Activated T-helper 2 cell treated with anti-CD3 and anti-CD28 coated beads, Interferon-gamma antibody, Interleukin-2, Interleukin-4, amounts not matched to agents 10 μg/mL and 5 μg/mL and 100 μg/mL, durations not matched to agents 14 hours and 24 hours and 36 hours (primary cell): ENCODE data around the gene TAS2R30. TPM values are rescaled to one million over a fixed set of nuclear protein-coding genes. Genes with fewer than 3 reads are reported as not detected.
"Not testable (repeated sequence)": the region's sequence is repeated elsewhere in the genome, so short reads cannot be mapped to it uniquely, and the experiment has no call there.

ENCODE experiments used
- DNase-seq: peaks from one replicate; pipeline ENCODE4 v3.0.0; 2021; ENCODE audit warnings: low spot score
- H3K27ac Mint-ChIP-seq: one replicate; pipeline ENCODE4 v1.8.0; 2021; ENCODE audit warnings: mixed read lengths
- H3K27me3 Mint-ChIP-seq: one replicate; pipeline ENCODE4 v1.8.0; 2021; ENCODE audit warnings: low read depth, mixed read lengths
- H3K36me3 Mint-ChIP-seq: one replicate; pipeline ENCODE4 v1.8.0; 2021; ENCODE audit warnings: low read depth, mixed read lengths
- H3K4me1 Mint-ChIP-seq: one replicate; pipeline ENCODE4 v1.8.0; 2021; ENCODE audit warnings: low read depth, mixed read lengths
- H3K4me3 Mint-ChIP-seq: one replicate; pipeline ENCODE4 v1.8.0; 2021; ENCODE audit warnings: low read depth, mild to moderate bottlenecking, moderate library complexity, mixed read lengths
- H3K9me3 Mint-ChIP-seq: one replicate; pipeline ENCODE4 v1.8.0; 2021; ENCODE audit warnings: mixed read lengths
- intact Hi-C: fragments of 100-400 bp; cut with micrococcal nuclease; formaldehyde crosslinking; loops from one replicate; pipeline ENCODE4 v1.15.1; 2023
- total RNA-seq: library from RNA; stranded (reverse); gene quantifications from 2 replicates; pipeline ENCODE4 v1.2.3, GENCODE V29; 2022

The TAS2R30 gene
- total RNA-seq, 1 donor from 2014 or later = 2.9 TPM

GRCh38 chr12:11107719-11108118 lies 26.7 kb downstream of the TAS2R30 start:
- DNase-seq = no peak
- intact Hi-C loops = no loop called here
- no peak overlapping the region for H3K4me3 Mint-ChIP-seq

GRCh38 chr12:11106288-11106687 lies 28.2 kb downstream of the TAS2R30 start:
- H3K4me1 Mint-ChIP-seq = peaks cover 14% of the 10 kb centered on the region
- intact Hi-C loops = no loop called here
- peaks cover 69% of the 10 kb centered on the region for H3K36me3 Mint-ChIP-seq
- no peaks in the 10 kb centered on the region for H3K27me3 Mint-ChIP-seq
- H3K9me3 Mint-ChIP-seq = peaks cover 51% of the 10 kb centered on the region
- H3K27ac Mint-ChIP-seq = no peak overlapping the region
- DNase-seq = no peak
- H3K4me3 Mint-ChIP-seq = no peak overlapping the region

More at GRCh38 chr12:11107719-11108118, 26.7 kb downstream of the TAS2R30 start:
- no peaks in the 10 kb centered on the region for H3K27me3 Mint-ChIP-seq
- peaks cover 56% of the 10 kb centered on the region for H3K9me3 Mint-ChIP-seq
- H3K4me1 Mint-ChIP-seq = peaks cover 17% of the 10 kb centered on the region
- peaks cover 76% of the 10 kb centered on the region for H3K36me3 Mint-ChIP-seq
- no peak overlapping the region for H3K27ac Mint-ChIP-seq

- Mint-ChIP-seq H3K4me1 (peaks cover 13% of the 10 kb centered on the region), H3K27me3 (no peaks in the 10 kb centered on the region), H3K9me3 (peaks cover 43% of the 10 kb centered on the region), H3K36me3 (peaks cover 65% of the 10 kb centered on the region), H3K27ac (no peak overlapping the region), H3K4me3 (no peak overlapping the region)
- intact Hi-C loops = no loop called here
- DNase-seq = no peak
Measured at GRCh38 chr12:11105546-11105945, 28.9 kb downstream of the TAS2R30 start.

- intact Hi-C loops, H3K27ac Mint-ChIP-seq, H3K4me3 Mint-ChIP-seq, H3K4me1 Mint-ChIP-seq, DNase-seq, H3K27me3 Mint-ChIP-seq, H3K9me3 Mint-ChIP-seq: not testable (repeated sequence)
- H3K36me3 Mint-ChIP-seq = peaks cover 26% of the 10 kb centered on the region
Measured at GRCh38 chr12:11094910-11095309, 39.5 kb downstream of the TAS2R30 start.

GRCh38 chr12:11092128-11092527 lies 42.3 kb downstream of the TAS2R30 start, which contains the start of gene TAS2R43:
TSS of gene TAS2R43 (minus strand) at chr12:11092313. CDS start at chr12:11092229, 84 bp downstream.
- H3K4me3 Mint-ChIP-seq = no peak within 1 kb of the TSS
- no peak for DNase-seq
- no peak within 1 kb of the TSS for H3K27ac Mint-ChIP-seq
- H3K27me3 Mint-ChIP-seq = no peaks in the 10 kb centered on the region
- intact Hi-C loops = no loop called here
- H3K9me3 Mint-ChIP-seq = no peaks in the 10 kb centered on the region
- H3K4me1 Mint-ChIP-seq = peaks cover 1% of the 10 kb centered on the region
- peaks cover 12% of the 10 kb centered on the region for H3K36me3 Mint-ChIP-seq

GRCh38 chr12:11089246-11089645 lies 45.2 kb downstream of the TAS2R30 start:
- intact Hi-C loops = no loop called here
- peaks cover 16% of the 10 kb centered on the region for H3K36me3 Mint-ChIP-seq
- no peak for DNase-seq

GRCh38 chr12:11085419-11085818 lies 49.0 kb downstream of the TAS2R30 start:
- Mint-ChIP-seq H3K4me3 (no peak overlapping the region), H3K9me3 (peaks cover 13% of the 10 kb centered on the region), H3K27ac (no peak overlapping the region), H3K27me3 (no peaks in the 10 kb centered on the region), H3K4me1 (peaks cover 6% of the 10 kb centered on the region), H3K36me3 (peaks cover 23% of the 10 kb centered on the region)
- no peak for DNase-seq
- intact Hi-C loops = no loop called here

More at GRCh38 chr12:11089246-11089645, 45.2 kb downstream of the TAS2R30 start:
- Mint-ChIP-seq H3K27me3 (no peaks in the 10 kb centered on the region), H3K27ac (no peak overlapping the region), H3K9me3 (peaks cover under 1% of the 10 kb centered on the region), H3K4me3 (no peak overlapping the region), H3K4me1 (peaks cover 6% of the 10 kb centered on the region)

Other genes starting within 250 kb of the TAS2R30 start
- 0.74 and 0.84 TPM in 2 replicates for gene TAS2R13, start 225.1 kb downstream of the TAS2R30 start, total RNA-seq
- gene PRH2, start 205.4 kb downstream of the TAS2R30 start, total RNA-seq = not detected in 2 replicates
- 2.6 and 2.8 TPM in 2 replicates for gene TAS2R14, start 195.4 kb downstream of the TAS2R30 start, total RNA-seq
- gene TAS2R50, start 147.7 kb downstream of the TAS2R30 start, total RNA-seq = 1.0 and 1.1 TPM in 2 replicates
- 1.5 and 2.5 TPM in 2 replicates for gene TAS2R20, start 136.3 kb downstream of the TAS2R30 start, total RNA-seq
- 3.1 and 3.6 TPM in 2 replicates for gene TAS2R19, start 112.0 kb downstream of the TAS2R30 start, total RNA-seq
- 3.9 and 4.6 TPM in 2 replicates for gene TAS2R31, start 103.2 kb downstream of the TAS2R30 start, total RNA-seq
- gene TAS2R46, start 72.3 kb downstream of the TAS2R30 start, total RNA-seq = 1.3 and 2.0 TPM in 2 replicates
- gene TAS2R43, start 42.3 kb downstream of the TAS2R30 start, total RNA-seq = 1.1 and 1.8 TPM in 2 replicates
- 10.7 and 10.8 TPM in 2 replicates for gene SMIM10L1, start 36.5 kb upstream of the TAS2R30 start, total RNA-seq
- gene TAS2R42, start 52.3 kb upstream of the TAS2R30 start, total RNA-seq = not detected in 2 replicates
- not detected in 2 replicates for gene PRB3, start 135.1 kb upstream of the TAS2R30 start, total RNA-seq
- gene PRB4, start 175.8 kb upstream of the TAS2R30 start, total RNA-seq = not detected in 2 replicates